Cardiac muscle cell (in vitro differentiated cells and primary cell): ENCODE results near the gene CLDN1. TPM values are rescaled to one million over a fixed set of nuclear protein-coding genes. Genes with fewer than 3 reads are reported as not detected.

Source experiments
- DNase-seq, 2 donors: peaks; one replicate each; pipeline versions ENCODE4 v3.0.0 to v3.0.0-alpha.2; 2010 to 2017; ENCODE audit warnings: low read depth in 1 of 2, low spot score in 1 of 2
- H3K27ac ChIP-seq: fragments of 200-600 bp; sonication (generic); 2 replicates; pipeline ENCODE4 v1.5.1; 2016
- H3K27me3 ChIP-seq: fragments of 200-600 bp; sonication (generic); 2 replicates; pipeline ENCODE4 v1.6.0; 2016; ENCODE audit warnings: control low read depth
- H3K36me3 ChIP-seq: fragments of 200-600 bp; sonication (generic); 2 replicates; pipeline ENCODE4 v1.5.1; 2016; ENCODE audit warnings: control low read depth
- H3K4me1 ChIP-seq: fragments of 200-600 bp; sonication (generic); 2 replicates; pipeline ENCODE4 v1.8.1; 2017; ENCODE audit warnings: low read depth, mild to moderate bottlenecking, mixed run types
- H3K4me3 ChIP-seq: fragments of 200-600 bp; sonication (generic); 2 replicates; pipeline ENCODE4 v1.5.1; 2016; ENCODE audit warnings: mild to moderate bottlenecking
- H3K9me3 ChIP-seq: fragments of 200-600 bp; sonication (generic); 2 replicates; pipeline ENCODE4 v1.5.1; 2017; ENCODE audit warnings: low read depth, mild to moderate bottlenecking, control low read depth
- polyA plus RNA-seq: library from polyadenylated mRNA; unstranded; fragments of >200 nt; fragmentation: Nextera tagmentation; extraction: Ambion mirVana; gene quantifications from 2 replicates; pipeline ENCODE4 v1.2.1, GENCODE V29; 2016
- total RNA-seq: library from RNA; depleted of rRNA; stranded (reverse); fragments of >200 nt; gene quantifications from 2 replicates; pipeline ENCODE4 v1.2.3, GENCODE V29; 2016
- TF ChIP-seq, protein P1 (sequence below): IDR thresholded peaks from 2 replicates; pipeline ENCODE4 v1.5.1; 2012; ENCODE audit warnings: low read depth, mild to moderate bottlenecking, low read length

Gene CLDN1
- total and polyA plus RNA-seq, 2 experiments from 2014 or later = 0.48 to 0.54 TPM

GRCh38 chr3:190366133-190366532 lies 43.9 kb upstream of the CLDN1 start:
- H3K4me1 ChIP-seq = no peaks in the 10 kb centered on the region
- H3K36me3 ChIP-seq = no peaks in the 10 kb centered on the region
- DNase-seq = peak in 1 of 2 donors; percentile 39
- H3K4me3 ChIP-seq = no peak overlapping the region
- TF ChIP-seq, protein P1, sequence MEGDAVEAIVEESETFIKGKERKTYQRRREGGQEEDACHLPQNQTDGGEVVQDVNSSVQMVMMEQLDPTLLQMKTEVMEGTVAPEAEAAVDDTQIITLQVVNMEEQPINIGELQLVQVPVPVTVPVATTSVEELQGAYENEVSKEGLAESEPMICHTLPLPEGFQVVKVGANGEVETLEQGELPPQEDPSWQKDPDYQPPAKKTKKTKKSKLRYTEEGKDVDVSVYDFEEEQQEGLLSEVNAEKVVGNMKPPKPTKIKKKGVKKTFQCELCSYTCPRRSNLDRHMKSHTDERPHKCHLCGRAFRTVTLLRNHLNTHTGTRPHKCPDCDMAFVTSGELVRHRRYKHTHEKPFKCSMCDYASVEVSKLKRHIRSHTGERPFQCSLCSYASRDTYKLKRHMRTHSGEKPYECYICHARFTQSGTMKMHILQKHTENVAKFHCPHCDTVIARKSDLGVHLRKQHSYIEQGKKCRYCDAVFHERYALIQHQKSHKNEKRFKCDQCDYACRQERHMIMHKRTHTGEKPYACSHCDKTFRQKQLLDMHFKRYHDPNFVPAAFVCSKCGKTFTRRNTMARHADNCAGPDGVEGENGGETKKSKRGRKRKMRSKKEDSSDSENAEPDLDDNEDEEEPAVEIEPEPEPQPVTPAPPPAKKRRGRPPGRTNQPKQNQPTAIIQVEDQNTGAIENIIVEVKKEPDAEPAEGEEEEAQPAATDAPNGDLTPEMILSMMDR = no peak
- no peaks in the 10 kb centered on the region for H3K27me3 ChIP-seq
- no peak overlapping the region for H3K27ac ChIP-seq
- no peaks in the 10 kb centered on the region for H3K9me3 ChIP-seq

DNA sequence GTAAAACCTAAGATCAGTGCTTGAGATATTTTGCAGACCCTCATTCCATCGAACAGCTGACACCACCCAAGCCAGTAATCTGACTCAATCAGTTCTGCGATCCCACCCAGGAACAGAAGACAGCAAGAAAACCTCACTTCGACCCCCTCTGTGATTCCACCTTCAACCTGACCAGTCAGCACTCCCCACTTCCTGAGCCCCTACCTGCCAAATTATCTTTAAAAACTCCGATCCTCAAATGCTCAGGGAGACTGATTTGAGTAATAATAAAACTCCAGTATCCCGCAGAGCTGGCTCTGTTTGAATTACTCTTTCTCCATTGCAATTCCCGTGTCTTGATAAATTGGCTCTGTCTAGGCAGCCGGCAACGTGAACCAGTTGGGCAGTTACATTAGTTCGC lies 40.0 kb upstream of the CLDN1 start:
- Histone ChIP-seq H3K4me1 (no peaks in the 10 kb centered on the region), H3K36me3 (no peaks in the 10 kb centered on the region), H3K9me3 (no peaks in the 10 kb centered on the region), H3K4me3 (no peak overlapping the region), H3K27me3 (no peaks in the 10 kb centered on the region), H3K27ac (no peak overlapping the region)
- no peak for DNase-seq
- TF ChIP-seq, protein P1 = no peak

DNA sequence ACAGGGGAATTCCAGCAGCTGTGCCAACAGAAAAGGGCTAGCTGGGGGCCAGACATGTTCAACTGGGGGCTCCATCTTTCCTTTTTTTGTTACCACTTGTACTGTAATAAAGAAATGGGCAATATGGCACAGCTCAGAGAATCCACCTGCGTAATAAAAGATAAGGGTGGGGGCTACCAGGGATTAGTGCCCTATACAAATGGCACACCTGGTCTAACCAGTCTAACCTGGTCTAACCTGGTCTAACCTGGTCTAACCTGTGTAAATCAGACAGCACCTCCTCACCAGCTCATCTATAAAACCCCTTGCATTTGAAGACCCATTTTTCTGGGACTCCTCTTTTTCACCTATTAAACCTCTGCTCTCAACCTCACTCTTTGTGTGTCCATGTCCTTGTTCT lies 39.5 kb upstream of the CLDN1 start:
- Histone ChIP-seq H3K4me3 (no peak overlapping the region), H3K27me3 (no peaks in the 10 kb centered on the region), H3K9me3 (no peaks in the 10 kb centered on the region), H3K36me3 (no peaks in the 10 kb centered on the region), H3K27ac (no peak overlapping the region), H3K4me1 (no peaks in the 10 kb centered on the region)
- no peak for DNase-seq
- TF ChIP-seq, protein P1 = no peak

GRCh38 chr3:190360228-190360627 lies 38.0 kb upstream of the CLDN1 start:
- no peaks in the 10 kb centered on the region for H3K36me3 ChIP-seq
- no peaks in the 10 kb centered on the region for H3K9me3 ChIP-seq
- H3K27me3 ChIP-seq = no peaks in the 10 kb centered on the region
- DNase-seq = no peak
- no peak overlapping the region for H3K4me3 ChIP-seq
- TF ChIP-seq, protein P1 = no peak
- no peak overlapping the region for H3K27ac ChIP-seq
- no peaks in the 10 kb centered on the region for H3K4me1 ChIP-seq

- no peak overlapping the region for H3K27ac ChIP-seq
- no peak overlapping the region for H3K4me3 ChIP-seq
- no peaks in the 10 kb centered on the region for H3K4me1 ChIP-seq
- TF ChIP-seq, protein P1 = no peak
- H3K36me3 ChIP-seq = no peaks in the 10 kb centered on the region
- DNase-seq = no peak
- H3K9me3 ChIP-seq = no peaks in the 10 kb centered on the region
- H3K27me3 ChIP-seq = no peaks in the 10 kb centered on the region
Measured at GRCh38 chr3:190359813-190360212, 37.6 kb upstream of the CLDN1 start.

DNA sequence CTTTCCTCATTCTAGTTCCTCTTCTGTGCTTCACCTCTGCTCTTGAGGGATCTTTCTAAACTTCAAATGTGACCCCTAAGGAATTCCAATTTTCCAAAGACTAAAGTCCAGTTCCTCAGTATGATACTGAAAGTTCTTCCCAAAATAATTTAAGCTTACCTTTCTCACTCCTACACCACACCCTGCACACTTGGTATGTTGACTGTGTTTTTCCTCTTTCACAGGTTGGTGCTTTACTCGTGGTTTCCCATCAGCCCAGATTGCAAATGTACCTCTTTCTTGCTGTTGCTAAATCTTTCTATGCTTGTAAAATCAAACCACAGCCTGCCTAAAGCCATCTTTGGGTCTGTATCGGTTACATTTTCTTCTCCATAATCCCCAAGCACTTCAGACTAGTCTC lies 35.2 kb upstream of the CLDN1 start:
- no peak overlapping the region for H3K4me3 ChIP-seq
- no peak for DNase-seq
- TF ChIP-seq, protein P1 = no peak
- H3K27ac ChIP-seq = no peak overlapping the region
- H3K27me3 ChIP-seq = no peaks in the 10 kb centered on the region
- no peaks in the 10 kb centered on the region for H3K9me3 ChIP-seq
- no peaks in the 10 kb centered on the region for H3K4me1 ChIP-seq
- H3K36me3 ChIP-seq = no peaks in the 10 kb centered on the region
